ENCODE results near the gene ACBD6.
"Not testable (repeated sequence)": the region's sequence is repeated elsewhere in the genome, so short reads cannot be mapped to it uniquely, and the experiment has no call there.

ACBD6 gene

DNA sequence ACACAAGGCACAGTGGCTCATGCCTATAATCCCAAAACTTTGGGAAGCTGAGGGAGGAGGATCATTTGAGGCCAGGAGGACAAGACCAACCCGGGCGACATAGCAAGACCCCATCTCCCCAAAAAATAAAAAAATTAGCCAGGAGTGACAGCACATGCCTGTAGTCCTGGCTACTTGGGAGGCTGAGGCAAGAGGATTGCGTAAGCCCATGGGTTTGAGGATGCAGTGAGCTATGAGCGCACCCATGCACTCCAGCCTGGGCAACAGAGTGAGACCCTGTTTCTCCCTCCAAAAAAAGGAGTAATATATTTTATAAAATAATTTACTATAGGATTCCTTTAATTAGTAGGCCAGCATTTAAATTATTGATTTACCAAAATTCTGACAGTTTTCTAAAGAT is 89.8 kb downstream of the ACBD6 start:
- no peak for DNase-seq

- DNase-seq = not testable (repeated sequence)
Measured at GRCh38 chr1:180408128-180408527, 94.2 kb downstream of the ACBD6 start.

- no peak for DNase-seq
Measured at GRCh38 chr1:180407051-180407450, 95.3 kb downstream of the ACBD6 start.

- no peak for DNase-seq
Measured at GRCh38 chr1:180402551-180402950, 99.8 kb downstream of the ACBD6 start.

GRCh38 chr1:180402001-180402400 is 100.4 kb downstream of the ACBD6 start:
- no peak for DNase-seq

DNA sequence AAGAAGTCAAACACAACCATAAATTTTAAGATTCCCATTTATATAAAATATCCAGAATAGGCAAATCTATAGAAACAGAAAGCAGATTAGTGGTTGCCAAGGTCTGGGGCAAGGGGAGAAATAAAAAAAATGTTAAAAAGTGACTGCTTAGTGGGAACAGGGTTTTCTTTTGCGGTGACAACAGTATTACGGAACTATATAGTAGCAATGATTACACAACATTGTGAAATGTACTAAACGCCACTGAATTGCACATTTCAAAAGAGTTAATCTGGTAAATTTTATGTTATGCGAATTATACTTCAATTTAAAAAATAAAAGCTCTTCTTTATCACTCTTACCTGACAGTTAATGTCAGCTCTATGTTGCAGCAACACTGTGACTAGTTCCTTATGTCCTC is 105.2 kb downstream of the ACBD6 start:
- DNase-seq = no peak

- DNase-seq = no peak
Measured at GRCh38 chr1:180392427-180393145, 109.8 kb downstream of the ACBD6 start.

- DNase-seq = no peak
Measured at GRCh38 chr1:180392020-180392419, 110.4 kb downstream of the ACBD6 start.

- DNase-seq = no peak
Measured at GRCh38 chr1:180387413-180387812, 115.0 kb downstream of the ACBD6 start.

GRCh38 chr1:180386745-180387367 is 115.5 kb downstream of the ACBD6 start:
- no peak for DNase-seq

- DNase-seq = no peak
Measured at GRCh38 chr1:180385144-180385543, 117.2 kb downstream of the ACBD6 start.

GRCh38 chr1:180384286-180385005 is 117.9 kb downstream of the ACBD6 start:
- DNase-seq = no peak

DNA sequence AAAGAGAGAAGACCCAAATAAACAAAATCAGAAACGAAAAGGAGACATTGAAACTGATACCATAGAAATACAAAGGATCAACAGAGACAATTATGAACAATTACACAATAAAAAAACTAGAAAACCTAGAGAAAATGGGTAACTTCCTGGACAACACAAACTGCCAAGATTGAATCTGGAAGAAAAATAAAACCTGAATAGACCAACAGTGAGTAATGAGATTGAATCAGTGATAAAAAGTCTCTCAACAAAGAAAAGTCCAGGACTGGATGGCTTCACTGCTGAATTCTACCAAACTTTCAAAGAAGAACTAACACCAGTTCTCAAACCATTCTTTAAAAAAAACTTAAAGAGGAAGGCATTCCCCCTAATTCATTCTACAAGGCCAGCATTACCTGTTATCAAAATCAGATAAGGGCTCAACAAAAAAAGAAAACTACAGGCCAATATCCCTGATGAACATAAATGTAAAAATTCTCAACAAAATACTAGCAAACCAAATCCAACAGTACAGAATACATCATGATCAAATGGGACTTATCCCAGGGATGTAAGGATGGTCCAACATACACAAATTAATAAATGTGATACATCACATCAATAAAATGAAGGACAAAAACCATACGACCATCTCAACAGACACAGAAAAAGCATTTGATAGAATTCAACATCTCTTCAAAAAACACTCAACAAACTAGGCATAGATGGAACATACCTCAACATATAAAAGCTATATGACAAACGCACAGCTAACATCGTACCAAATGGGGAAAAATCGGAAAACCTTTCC is 119.9 kb downstream of the ACBD6 start:
- DNase-seq = no peak

- no peak for DNase-seq
Measured at GRCh38 chr1:180381184-180381580, 121.2 kb downstream of the ACBD6 start.

- DNase-seq = no peak
Measured at GRCh38 chr1:180380259-180381183, 121.9 kb downstream of the ACBD6 start.

- no peak for DNase-seq
Measured at GRCh38 chr1:180376800-180377199, 125.6 kb downstream of the ACBD6 start.

GRCh38 chr1:180376253-180376652 is 126.1 kb downstream of the ACBD6 start:
- no peak for DNase-seq

- DNase-seq = no peak
Measured at GRCh38 chr1:180372728-180373127, 129.6 kb downstream of the ACBD6 start.

DNA sequence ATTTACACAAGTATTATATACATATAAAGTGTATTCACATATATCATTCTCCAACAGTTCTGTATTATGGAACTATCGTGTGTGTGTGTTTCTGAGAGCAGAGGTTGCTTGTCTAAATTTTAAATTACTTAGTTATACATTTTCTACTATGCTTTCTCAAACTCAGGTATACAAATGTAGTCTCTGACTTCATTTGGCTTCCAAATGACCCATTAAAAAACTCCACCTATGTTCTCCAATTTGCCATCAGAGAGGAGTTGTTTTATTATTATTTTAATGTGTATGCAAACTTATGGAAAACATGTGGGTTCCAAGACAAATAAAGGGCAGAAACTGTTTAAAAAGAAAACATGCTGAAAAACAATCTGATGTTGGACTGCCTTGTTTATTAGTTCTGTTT is 131.8 kb downstream of the ACBD6 start:
- no peak for DNase-seq

GRCh38 chr1:180370188-180370587 is 132.2 kb downstream of the ACBD6 start:
- no peak for DNase-seq

GRCh38 chr1:180369061-180369460 is 133.3 kb downstream of the ACBD6 start:
- DNase-seq = no peak

Measured in hippocampal formation (tissue), 2 donors.